C4-2B (cell line): ENCODE data around the gene DDX39A.

Source experiments
- ZFX ChIP-seq: fragments of 450-650 bp; IDR thresholded peaks from 2 replicates; pipeline ENCODE4 v1.6.1; 2017
- TF ChIP-seq, protein P1 (sequence below): fragments of 450-650 bp; conservative IDR thresholded peaks from 2 replicates; pipeline ENCODE4 v1.5.1; 2017; ENCODE audit warnings: mild to moderate bottlenecking

DNA sequence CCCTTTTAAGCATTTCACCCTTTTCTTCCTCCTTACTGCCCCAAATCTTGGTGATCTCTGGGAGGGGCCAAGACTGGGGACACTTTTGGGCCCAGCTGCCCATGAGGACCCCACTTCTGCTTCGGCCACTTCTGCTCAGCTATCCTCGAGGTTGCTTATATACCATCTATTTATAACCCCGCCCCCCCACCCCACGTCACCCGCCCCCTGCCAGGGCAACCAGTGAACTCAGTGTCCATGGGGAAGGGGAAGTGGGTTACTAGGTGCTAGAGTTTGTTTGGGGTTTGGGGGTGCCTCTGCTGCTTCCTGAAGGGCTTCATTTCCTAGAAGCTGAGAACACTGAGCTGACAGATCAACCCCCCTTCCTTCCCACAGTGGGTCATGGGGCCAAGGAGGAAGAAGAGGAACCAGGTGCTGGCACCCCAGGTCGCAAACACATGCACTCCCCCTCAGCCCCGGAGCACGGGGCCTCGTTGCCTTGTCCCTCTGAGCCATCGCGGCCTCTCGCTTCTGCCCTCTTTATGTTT, 44.0 kb downstream of the DDX39A start:
- TF ChIP-seq, protein P1, sequence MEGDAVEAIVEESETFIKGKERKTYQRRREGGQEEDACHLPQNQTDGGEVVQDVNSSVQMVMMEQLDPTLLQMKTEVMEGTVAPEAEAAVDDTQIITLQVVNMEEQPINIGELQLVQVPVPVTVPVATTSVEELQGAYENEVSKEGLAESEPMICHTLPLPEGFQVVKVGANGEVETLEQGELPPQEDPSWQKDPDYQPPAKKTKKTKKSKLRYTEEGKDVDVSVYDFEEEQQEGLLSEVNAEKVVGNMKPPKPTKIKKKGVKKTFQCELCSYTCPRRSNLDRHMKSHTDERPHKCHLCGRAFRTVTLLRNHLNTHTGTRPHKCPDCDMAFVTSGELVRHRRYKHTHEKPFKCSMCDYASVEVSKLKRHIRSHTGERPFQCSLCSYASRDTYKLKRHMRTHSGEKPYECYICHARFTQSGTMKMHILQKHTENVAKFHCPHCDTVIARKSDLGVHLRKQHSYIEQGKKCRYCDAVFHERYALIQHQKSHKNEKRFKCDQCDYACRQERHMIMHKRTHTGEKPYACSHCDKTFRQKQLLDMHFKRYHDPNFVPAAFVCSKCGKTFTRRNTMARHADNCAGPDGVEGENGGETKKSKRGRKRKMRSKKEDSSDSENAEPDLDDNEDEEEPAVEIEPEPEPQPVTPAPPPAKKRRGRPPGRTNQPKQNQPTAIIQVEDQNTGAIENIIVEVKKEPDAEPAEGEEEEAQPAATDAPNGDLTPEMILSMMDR: no peak
- TF ChIP-seq ZFX: no peak
